ENCODE measurements around the gene JPH4.

The JPH4 gene

GRCh38 chr14:23531391-23531790 lies 47.2 kb downstream of the JPH4 start:
- no peak overlapping the region for H3K4me3 ChIP-seq (ENCODE audit: low read depth, low read length)
- no peak for TF ChIP-seq CTCF (IDR thresholded peaks at IDR 0.05; ENCODE audit: low read depth, low read length)
- TF ChIP-seq MYC (IDR thresholded peaks at IDR 0.05; ENCODE audit: low read depth, low read length): no peak
- no peak for TF ChIP-seq POLR2A (IDR thresholded peaks at IDR 0.05; ENCODE audit: extremely low read depth, insufficient read length)
- no peak for TF ChIP-seq MAX (IDR thresholded peaks at IDR 0.05; ENCODE audit: low read depth, low read length)

GRCh38 chr14:23530375-23531055 lies 48.1 kb downstream of the JPH4 start:
- TF ChIP-seq MAX (IDR thresholded peaks at IDR 0.05; ENCODE audit: low read depth, low read length) (no peak), POLR2A (IDR thresholded peaks at IDR 0.05; ENCODE audit: extremely low read depth, insufficient read length) (no peak), CTCF (IDR thresholded peaks at IDR 0.05; ENCODE audit: low read depth, low read length) (no peak), MYC (IDR thresholded peaks at IDR 0.05; ENCODE audit: low read depth, low read length) (no peak)

More at GRCh38 chr14:23531391-23531790, 47.2 kb downstream of the JPH4 start:
- no peak for DNase-seq (ENCODE audit: low read depth)

GRCh38 chr14:23529016-23529415 lies 49.6 kb downstream of the JPH4 start:
- TF ChIP-seq CTCF (IDR thresholded peaks at IDR 0.05; ENCODE audit: low read depth, low read length) (no peak), MYC (IDR thresholded peaks at IDR 0.05; ENCODE audit: low read depth, low read length) (no peak), MAX (IDR thresholded peaks at IDR 0.05; ENCODE audit: low read depth, low read length) (no peak), POLR2A (IDR thresholded peaks at IDR 0.05; ENCODE audit: extremely low read depth, insufficient read length) (no peak)
- DNase-seq (ENCODE audit: low read depth): no peak
- no peak overlapping the region for H3K4me3 ChIP-seq (ENCODE audit: low read depth, low read length)

More at GRCh38 chr14:23530375-23531055, 48.1 kb downstream of the JPH4 start:
- no peak for DNase-seq (ENCODE audit: low read depth)
- no peak overlapping the region for H3K4me3 ChIP-seq (ENCODE audit: low read depth, low read length)

GRCh38 chr14:23528555-23528954 lies 50.0 kb downstream of the JPH4 start:
- no peak overlapping the region for H3K4me3 ChIP-seq (ENCODE audit: low read depth, low read length)
- TF ChIP-seq MAX (IDR thresholded peaks at IDR 0.05; ENCODE audit: low read depth, low read length): no peak
- TF ChIP-seq POLR2A (IDR thresholded peaks at IDR 0.05; ENCODE audit: extremely low read depth, insufficient read length): no peak
- TF ChIP-seq MYC (IDR thresholded peaks at IDR 0.05; ENCODE audit: low read depth, low read length): no peak
- TF ChIP-seq CTCF (IDR thresholded peaks at IDR 0.05; ENCODE audit: low read depth, low read length): no peak
- no peak for DNase-seq (ENCODE audit: low read depth)

GRCh38 chr14:23525611-23526010 lies 53.0 kb downstream of the JPH4 start:
- DNase-seq (ENCODE audit: low read depth): no peak
- TF ChIP-seq POLR2A (IDR thresholded peaks at IDR 0.05; ENCODE audit: extremely low read depth, insufficient read length): no peak
- TF ChIP-seq CTCF (IDR thresholded peaks at IDR 0.05; ENCODE audit: low read depth, low read length): no peak
- TF ChIP-seq MYC (IDR thresholded peaks at IDR 0.05; ENCODE audit: low read depth, low read length): no peak
- TF ChIP-seq MAX (IDR thresholded peaks at IDR 0.05; ENCODE audit: low read depth, low read length): no peak
- no peak overlapping the region for H3K4me3 ChIP-seq (ENCODE audit: low read depth, low read length)
